Parathyroid adenoma (tissue), 2 donors: Measurements from ENCODE around the gene AGAP5.

Experiments used
- H2AFZ ChIP-seq: fragments of 300-600 bp; sonication (generic); one replicate; pipeline ENCODE4 v1.7.0; 2017; ENCODE audit warnings: antibody characterized with exemption, mild to moderate bottlenecking
- H3K27ac ChIP-seq: fragments of 300-600 bp; sonication (generic); one replicate; pipeline ENCODE4 v1.7.0; 2017
- H3K27me3 ChIP-seq: fragments of 300-600 bp; sonication (generic); one replicate; pipeline ENCODE4 v1.7.0; 2017; ENCODE audit warnings: low read length; ENCODE audit not compliant: control insufficient read depth, insufficient read depth
- H3K36me3 ChIP-seq: fragments of 300-600 bp; sonication (generic); one replicate; pipeline ENCODE4 v1.7.0; 2017; ENCODE audit warnings: low read length; ENCODE audit not compliant: control insufficient read depth, insufficient read depth
- H3K4me1 ChIP-seq: fragments of 300-600 bp; sonication (generic); one replicate; pipeline ENCODE4 v1.7.0; 2017; ENCODE audit warnings: control low read depth
- H3K4me2 ChIP-seq: fragments of 300-600 bp; sonication (generic); one replicate; pipeline ENCODE4 v1.7.0; 2017; ENCODE audit warnings: low read length
- H3K4me3 ChIP-seq: fragments of 300-600 bp; sonication (generic); one replicate; pipeline ENCODE4 v1.7.0; 2017; ENCODE audit warnings: low read depth, low read length
- H3K79me2 ChIP-seq: fragments of 300-600 bp; sonication (generic); one replicate; pipeline ENCODE4 v1.7.0; 2017; ENCODE audit warnings: control low read depth
- H3K9ac ChIP-seq: fragments of 300-600 bp; sonication (generic); one replicate; pipeline ENCODE4 v1.7.0; 2017; ENCODE audit warnings: mild to moderate bottlenecking
- H3K9me3 ChIP-seq: fragments of 300-600 bp; sonication (generic); one replicate; pipeline ENCODE4 v1.7.0; 2017; ENCODE audit warnings: low read length; ENCODE audit not compliant: control insufficient read depth
- TF ChIP-seq, protein P1 (sequence below): fragments of 300-600 bp; sonication (generic); IDR thresholded peaks from one replicate; pipeline ENCODE4 v1.7.0; 2017; ENCODE audit warnings: antibody characterized with exemption, mild to moderate bottlenecking
- donor health status: primary hyperparathyroidism.

Gene AGAP5

GRCh38 chr10:73644767-73645166 lies 53.1 kb downstream of the AGAP5 start:
- H3K4me3 ChIP-seq, result no peak overlapping the region
- H3K27me3 ChIP-seq, result no peaks in the 10 kb centered on the region
- H3K9ac ChIP-seq, result no peak overlapping the region
- H3K4me2 ChIP-seq, result no peak overlapping the region
- H3K27ac ChIP-seq, result no peak overlapping the region
- H3K36me3 ChIP-seq, result no peaks in the 10 kb centered on the region
- H3K9me3 ChIP-seq, result no peaks in the 10 kb centered on the region
- H2AFZ ChIP-seq, result peak overlapping the region; percentile 2
- TF ChIP-seq, protein P1, sequence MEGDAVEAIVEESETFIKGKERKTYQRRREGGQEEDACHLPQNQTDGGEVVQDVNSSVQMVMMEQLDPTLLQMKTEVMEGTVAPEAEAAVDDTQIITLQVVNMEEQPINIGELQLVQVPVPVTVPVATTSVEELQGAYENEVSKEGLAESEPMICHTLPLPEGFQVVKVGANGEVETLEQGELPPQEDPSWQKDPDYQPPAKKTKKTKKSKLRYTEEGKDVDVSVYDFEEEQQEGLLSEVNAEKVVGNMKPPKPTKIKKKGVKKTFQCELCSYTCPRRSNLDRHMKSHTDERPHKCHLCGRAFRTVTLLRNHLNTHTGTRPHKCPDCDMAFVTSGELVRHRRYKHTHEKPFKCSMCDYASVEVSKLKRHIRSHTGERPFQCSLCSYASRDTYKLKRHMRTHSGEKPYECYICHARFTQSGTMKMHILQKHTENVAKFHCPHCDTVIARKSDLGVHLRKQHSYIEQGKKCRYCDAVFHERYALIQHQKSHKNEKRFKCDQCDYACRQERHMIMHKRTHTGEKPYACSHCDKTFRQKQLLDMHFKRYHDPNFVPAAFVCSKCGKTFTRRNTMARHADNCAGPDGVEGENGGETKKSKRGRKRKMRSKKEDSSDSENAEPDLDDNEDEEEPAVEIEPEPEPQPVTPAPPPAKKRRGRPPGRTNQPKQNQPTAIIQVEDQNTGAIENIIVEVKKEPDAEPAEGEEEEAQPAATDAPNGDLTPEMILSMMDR, result no peak
- H3K4me1 ChIP-seq, result peaks cover 6% of the 10 kb centered on the region
- H3K79me2 ChIP-seq, result no peaks in the 10 kb centered on the region

DNA sequence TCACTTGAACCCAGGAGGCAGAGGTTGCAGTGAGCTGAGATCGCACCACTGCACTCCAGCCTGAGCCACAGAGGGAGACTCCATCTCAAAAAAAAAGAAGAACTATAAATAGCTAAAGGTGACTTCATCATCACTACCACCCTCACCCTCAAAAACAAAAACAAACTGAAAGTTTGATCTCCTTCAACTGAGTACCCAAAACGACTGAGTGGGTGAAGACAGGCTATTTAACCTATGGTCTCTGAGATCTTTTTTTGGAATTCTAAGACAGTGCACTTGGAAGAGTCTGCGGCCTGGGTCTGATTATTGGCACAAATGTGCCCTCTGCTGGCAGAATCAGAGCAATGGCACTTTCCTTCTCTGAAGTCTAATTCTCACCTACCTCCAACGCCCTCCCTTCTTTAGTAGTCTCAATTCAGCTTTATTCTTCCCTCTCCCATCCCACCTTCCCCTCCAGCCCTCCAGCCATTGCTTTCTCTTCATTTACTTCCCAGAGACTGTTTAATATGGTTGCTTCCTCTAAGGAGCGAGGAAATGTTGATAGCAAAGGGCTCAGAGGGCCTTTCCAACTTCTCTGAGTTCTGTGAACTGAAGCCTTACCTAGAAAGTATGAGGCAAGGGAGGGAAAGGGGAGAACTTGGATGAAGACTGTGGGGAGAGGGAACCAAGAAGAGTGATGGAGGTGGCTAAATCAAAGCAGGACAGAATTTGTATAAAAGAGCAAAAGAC lies 53.7 kb downstream of the AGAP5 start:
- TF ChIP-seq, protein P1, result peak; percentile 90
- H3K27me3 ChIP-seq, result no peaks in the 10 kb centered on the region
- peak overlapping the region; percentile 26 for H3K4me2 ChIP-seq
- H3K4me3 ChIP-seq, result peak overlapping the region; percentile 20
- no peaks in the 10 kb centered on the region for H3K36me3 ChIP-seq
- H2AFZ ChIP-seq, result peak overlapping the region; percentile 56
- peaks cover 6% of the 10 kb centered on the region for H3K4me1 ChIP-seq
- H3K27ac ChIP-seq, result no peak overlapping the region
- H3K9ac ChIP-seq, result no peak overlapping the region
- no peaks in the 10 kb centered on the region for H3K9me3 ChIP-seq
- no peaks in the 10 kb centered on the region for H3K79me2 ChIP-seq

GRCh38 chr10:73643362-73643761 lies 54.5 kb downstream of the AGAP5 start:
- Histone ChIP-seq H3K4me3 (no peak overlapping the region), H3K79me2 (no peaks in the 10 kb centered on the region), H3K27me3 (no peaks in the 10 kb centered on the region), H3K4me2 (no peak overlapping the region), H3K27ac (no peak overlapping the region), H3K4me1 (peaks cover 6% of the 10 kb centered on the region), H3K9me3 (no peaks in the 10 kb centered on the region), H2AFZ (no peak overlapping the region), H3K9ac (no peak overlapping the region), H3K36me3 (no peaks in the 10 kb centered on the region)
- TF ChIP-seq, protein P1, result no peak

GRCh38 chr10:73641328-73642060 lies 56.4 kb downstream of the AGAP5 start, which contains the start of gene MYOZ1:
Gene MYOZ1 (minus strand): TSS chr10:73641474. CDS start chr10:73640017, 1,457 bp downstream.
- no peak within 1 kb of the TSS for H2AFZ ChIP-seq
- H3K27ac ChIP-seq, result no peak within 1 kb of the TSS
- H3K79me2 ChIP-seq, result no peaks in the 10 kb centered on the region
- H3K4me1 ChIP-seq, result peaks cover 6% of the 10 kb centered on the region
- H3K9ac ChIP-seq, result no peak within 1 kb of the TSS
- H3K27me3 ChIP-seq, result no peaks in the 10 kb centered on the region
- H3K4me2 ChIP-seq, result no peak within 1 kb of the TSS
- no peaks in the 10 kb centered on the region for H3K36me3 ChIP-seq
- no peak within 1 kb of the TSS for H3K4me3 ChIP-seq
- no peaks in the 10 kb centered on the region for H3K9me3 ChIP-seq
- TF ChIP-seq, protein P1, result no peak
